HEK293T (cell line): ENCODE results near the gene GPBP1L1.

Experiments
- CTBP1 ChIP-seq: fragments of 450-650 bp; IDR thresholded peaks from 2 replicates; pipeline ENCODE4 v1.6.1; 2016; ENCODE audit warnings: borderline replicate concordance
- FOXA1 ChIP-seq: fragments of 450-650 bp; IDR thresholded peaks from 2 replicates; pipeline ENCODE4 v1.6.1; 2016; ENCODE audit warnings: mild to moderate bottlenecking
- L3MBTL2 ChIP-seq: fragments of 450-650 bp; conservative IDR thresholded peaks from 2 replicates; pipeline ENCODE4 v1.6.1; 2016; ENCODE audit warnings: mild to moderate bottlenecking
- SP1 ChIP-seq: fragments of 450-650 bp; IDR thresholded peaks from 2 replicates; pipeline ENCODE4 v1.6.1; 2017
- SUZ12 ChIP-seq: fragments of 450-650 bp; IDR thresholded peaks from 2 replicates; pipeline ENCODE4 v1.6.1; 2016; ENCODE audit warnings: mild to moderate bottlenecking
- TARDBP ChIP-seq: fragments of 450-650 bp; IDR thresholded peaks from 2 replicates; pipeline ENCODE4 v1.6.1; 2016
- ZNF384 ChIP-seq: fragments of 450-650 bp; IDR thresholded peaks from 2 replicates; pipeline ENCODE4 v1.6.1; 2016

DNA sequence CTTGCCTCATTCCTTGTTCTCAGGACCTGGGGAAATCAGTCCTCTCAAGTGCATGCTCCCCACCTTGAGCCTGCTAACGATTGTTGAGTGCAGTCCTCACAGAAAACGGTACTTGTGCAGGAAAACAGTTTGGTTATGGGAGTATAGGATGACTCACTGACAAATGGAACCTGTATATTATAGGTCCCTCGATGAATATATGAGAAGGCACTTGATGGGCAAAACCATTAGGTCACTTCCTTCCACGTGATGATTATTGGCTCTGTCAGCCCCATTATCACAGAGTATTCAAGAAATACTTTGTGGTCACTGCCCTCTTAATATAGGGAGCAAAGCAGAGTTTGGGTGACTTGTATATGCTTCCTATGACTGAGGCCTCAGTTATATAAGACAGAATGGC is 68.7 kb downstream of the GPBP1L1 start:
- no peak for TF ChIP-seq TARDBP
- no peak for TF ChIP-seq FOXA1
- no peak for TF ChIP-seq ZNF384
- TF ChIP-seq L3MBTL2, result no peak
- no peak for TF ChIP-seq CTBP1
- no peak for TF ChIP-seq SP1
- no peak for TF ChIP-seq SUZ12
